22Rv1 (cell line): ENCODE data around the gene VASN.
"Not testable (repeated sequence)": the region's sequence is repeated elsewhere in the genome, so short reads cannot be mapped to it uniquely, and the experiment has no call there.

ENCODE experiments used
- CTCF ChIP-seq: fragments of 450-650 bp; IDR thresholded peaks from 2 replicates; pipeline ENCODE4 v1.5.1; 2017; ENCODE audit warnings: mild to moderate bottlenecking
- ZFX ChIP-seq: fragments of 450-650 bp; IDR thresholded peaks from 2 replicates; pipeline ENCODE4 v1.6.1; 2017; ENCODE audit warnings: antibody characterized with exemption, borderline replicate concordance

DNA sequence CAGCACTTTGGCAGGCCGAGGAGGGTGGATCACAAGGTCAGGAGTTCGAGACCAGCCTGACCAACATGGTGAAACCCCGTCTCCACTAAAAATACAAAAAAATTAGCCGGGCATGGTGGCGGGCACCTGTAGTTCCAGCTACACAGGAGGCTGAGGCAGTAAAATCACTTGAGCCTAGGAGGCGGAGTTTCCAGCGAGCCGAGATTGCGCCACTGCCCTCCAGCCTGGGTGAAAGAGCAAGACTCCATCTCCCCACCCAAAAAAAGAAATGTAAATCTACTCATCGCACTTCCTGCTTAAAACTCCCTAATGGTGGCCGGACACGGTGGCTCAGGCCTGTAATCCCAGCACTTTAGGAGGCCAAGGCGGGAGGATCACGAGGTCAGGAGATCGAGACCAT is 22.2 kb downstream of the VASN start:
- not testable (repeated sequence) for TF ChIP-seq CTCF, ZFX
